HG03558 (cell line): ENCODE results near the gene LAPTM5.

Source experiments
- ATAC-seq: cut with Tn5 transposase; IDR thresholded peaks from one replicate; pipeline ENCODE4 v1.9.1; 2021; ENCODE audit warnings: moderate number of reproducible peaks; ENCODE audit not compliant: unreplicated experiment; ENCODE audit errors: extremely low read depth

LAPTM5 gene

DNA sequence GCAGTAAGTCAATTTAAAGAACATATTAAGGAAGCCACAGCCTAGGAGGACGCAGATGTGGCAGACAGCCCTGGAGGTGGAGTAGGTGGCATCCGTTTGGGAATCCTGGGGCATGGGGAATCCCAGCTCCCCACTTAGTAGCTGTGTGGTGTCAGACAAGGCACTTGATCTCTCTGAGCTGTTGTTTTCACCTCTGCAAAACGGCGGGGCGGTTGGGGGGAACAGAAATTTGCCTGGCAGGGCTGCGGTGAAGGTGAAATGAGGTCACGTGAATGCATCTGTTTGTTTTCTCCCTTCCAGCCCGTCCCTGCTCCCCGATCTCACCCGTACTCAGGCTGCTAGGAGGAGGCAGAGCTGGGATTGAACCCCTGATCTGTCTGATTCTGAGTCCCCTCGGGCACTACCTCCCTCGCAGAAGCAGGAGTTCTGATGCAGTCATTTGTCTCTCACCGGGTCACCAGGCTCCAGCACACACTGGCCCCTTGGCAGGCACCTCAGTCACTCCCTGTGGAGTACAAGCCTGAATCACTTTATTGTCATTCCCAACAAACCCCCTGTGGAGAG is 2.2 kb upstream of the LAPTM5 start:
- no peak for ATAC-seq

DNA sequence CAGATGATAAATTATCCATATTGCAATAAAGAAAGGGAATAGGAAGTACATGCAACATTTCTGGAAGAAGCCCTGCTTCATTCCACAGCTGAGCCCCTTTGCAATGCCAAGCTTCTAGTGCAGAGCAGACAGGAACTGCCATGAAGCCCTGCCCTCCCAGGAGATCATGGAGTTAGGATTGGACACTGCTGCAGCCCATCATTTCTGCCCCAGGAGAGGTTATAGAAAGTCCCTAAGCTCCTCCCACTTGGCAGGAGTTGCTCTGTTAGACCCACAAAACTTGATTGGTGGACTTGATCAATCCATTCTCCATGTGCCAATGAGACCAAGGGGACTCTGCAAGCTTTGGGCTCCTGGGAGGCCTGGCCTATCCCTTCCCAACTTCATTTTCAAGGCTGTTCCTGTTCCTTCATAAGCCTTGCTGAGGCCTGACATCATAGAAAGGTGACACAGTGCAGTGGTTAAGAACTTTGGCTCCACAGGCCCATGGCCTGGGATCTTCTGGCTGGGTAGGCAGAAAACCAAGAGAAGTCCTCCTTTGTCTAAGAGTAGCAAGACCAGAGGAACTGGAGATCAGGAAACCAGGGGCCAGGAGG is 1.3 kb upstream of the LAPTM5 start:
- no peak for ATAC-seq

- no peak for ATAC-seq
These were observed 631 bp upstream of the LAPTM5 start for GRCh38 chr1:30758121-30758688.

DNA sequence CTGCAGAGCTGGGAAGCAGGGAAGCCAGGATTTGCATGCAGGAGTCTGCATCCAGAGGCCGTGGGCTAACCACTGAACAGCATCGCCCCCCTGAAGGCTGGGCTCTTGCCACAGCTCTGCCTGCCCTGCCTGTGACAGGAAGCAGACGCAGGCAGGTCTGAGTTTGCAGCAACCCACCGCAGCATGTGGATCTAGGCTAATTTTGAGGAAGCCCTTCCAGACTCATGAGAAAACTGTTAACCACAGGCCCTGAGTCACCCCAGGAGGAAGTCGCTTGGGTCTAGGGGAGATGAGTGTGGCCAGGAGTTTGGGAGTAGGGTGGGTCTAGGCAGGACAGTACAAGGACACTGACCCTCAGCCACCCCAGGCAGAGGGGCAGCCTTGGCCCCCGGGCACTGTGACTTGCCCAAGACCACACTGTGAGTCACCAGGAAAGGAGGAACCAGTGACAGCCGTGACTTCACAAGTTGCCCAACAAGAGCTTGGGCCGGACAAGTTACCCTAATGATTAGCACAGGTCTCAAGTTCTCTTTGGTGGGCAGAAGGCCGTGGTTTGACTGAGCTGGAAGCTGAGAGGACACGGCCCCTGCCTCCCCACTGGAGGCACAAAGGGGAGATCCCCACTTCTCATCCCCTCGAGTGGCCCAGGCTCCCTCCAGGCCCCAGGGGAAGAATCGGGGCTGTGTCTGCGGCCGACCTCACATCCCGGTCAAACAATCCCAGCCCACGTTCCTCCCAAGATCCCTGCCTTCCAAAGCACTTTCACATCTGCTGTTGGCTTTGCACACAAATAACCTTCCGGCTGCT is 826 bp downstream of the LAPTM5 start:
- no peak for ATAC-seq

- ATAC-seq, result no peak
These were observed 1.4 kb downstream of the LAPTM5 start for GRCh38 chr1:30756206-30756544.

DNA sequence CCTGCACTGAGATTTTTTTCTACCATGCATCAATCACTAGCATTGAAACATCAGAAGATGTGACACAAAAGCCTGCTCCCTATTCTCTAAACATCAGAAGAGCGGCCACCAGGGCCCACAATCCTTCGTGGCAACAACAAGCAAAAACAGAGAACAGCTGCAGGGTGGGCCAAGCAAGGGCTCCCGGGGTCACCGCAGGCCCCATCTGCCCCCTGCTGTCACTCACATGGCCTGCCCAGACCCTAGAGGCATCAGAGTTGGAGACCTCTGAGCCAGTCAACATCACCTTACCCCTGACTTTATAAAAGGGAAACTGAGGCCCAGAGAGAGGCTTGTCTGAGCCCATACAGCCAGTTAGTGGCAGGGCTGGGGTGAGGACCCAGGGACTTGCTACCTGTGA is 1.8 kb downstream of the LAPTM5 start:
- no peak for ATAC-seq

DNA sequence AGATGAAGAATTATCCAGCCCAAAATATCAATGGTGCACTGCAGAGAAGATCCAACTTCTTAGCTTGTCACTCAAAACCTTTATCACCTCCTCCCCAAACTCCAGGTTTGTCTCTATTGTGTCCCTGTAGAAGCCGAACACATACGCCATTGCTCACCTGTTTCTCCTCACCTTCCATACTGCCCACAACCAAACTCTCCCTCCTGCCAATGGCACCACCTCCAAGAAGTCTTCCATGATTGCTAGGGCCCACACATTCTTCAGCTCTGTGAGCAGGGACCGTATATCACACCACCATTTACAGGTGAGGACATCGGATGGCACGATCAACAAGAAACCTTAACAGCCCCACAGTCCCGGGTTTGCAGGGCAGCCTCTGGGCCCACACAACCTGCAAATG is 2.2 kb downstream of the LAPTM5 start:
- no peak for ATAC-seq

- ATAC-seq, result no peak
These were observed 2.8 kb downstream of the LAPTM5 start for GRCh38 chr1:30754684-30755171.

DNA sequence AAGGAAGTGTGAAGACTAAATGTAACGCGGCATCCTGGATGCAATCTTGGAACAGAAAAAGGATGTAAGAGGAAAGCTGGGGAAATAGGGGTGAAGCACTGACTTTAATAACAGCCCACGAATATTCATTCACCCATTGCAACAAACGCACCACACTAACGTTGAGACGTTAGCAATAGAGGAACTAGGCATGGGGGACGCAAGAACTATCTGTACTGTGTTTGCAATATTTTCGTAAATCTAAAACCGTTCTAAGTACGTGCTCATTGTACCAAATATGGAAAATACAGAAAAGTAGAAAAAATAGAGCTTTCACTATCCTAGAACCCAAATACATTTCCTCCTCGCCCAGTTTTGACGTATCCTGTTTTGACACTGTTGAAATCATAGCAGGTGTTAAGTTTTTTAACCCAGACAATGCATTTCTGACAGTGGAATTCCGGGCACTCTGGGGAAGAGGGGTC is 3.9 kb downstream of the LAPTM5 start:
- ATAC-seq, result no peak

- ATAC-seq, result no peak
These were observed 4.5 kb downstream of the LAPTM5 start for GRCh38 chr1:30753118-30753517.

DNA sequence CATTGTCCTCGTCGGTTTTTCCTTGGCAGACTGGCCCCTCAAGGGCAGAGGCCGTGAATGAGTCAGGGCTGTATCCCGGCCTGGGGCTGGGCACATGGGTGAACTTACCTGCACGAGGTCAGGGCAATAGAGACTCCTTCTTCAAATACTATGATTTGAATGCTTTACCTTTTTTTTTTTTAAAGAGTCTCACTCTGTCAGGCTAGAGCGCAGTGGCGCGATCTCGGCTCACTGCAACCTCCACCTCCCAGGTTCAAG is 5.0 kb downstream of the LAPTM5 start:
- no peak for ATAC-seq

GRCh38 chr1:30751830-30752650 is 5.5 kb downstream of the LAPTM5 start:
- ATAC-seq, result no peak

DNA sequence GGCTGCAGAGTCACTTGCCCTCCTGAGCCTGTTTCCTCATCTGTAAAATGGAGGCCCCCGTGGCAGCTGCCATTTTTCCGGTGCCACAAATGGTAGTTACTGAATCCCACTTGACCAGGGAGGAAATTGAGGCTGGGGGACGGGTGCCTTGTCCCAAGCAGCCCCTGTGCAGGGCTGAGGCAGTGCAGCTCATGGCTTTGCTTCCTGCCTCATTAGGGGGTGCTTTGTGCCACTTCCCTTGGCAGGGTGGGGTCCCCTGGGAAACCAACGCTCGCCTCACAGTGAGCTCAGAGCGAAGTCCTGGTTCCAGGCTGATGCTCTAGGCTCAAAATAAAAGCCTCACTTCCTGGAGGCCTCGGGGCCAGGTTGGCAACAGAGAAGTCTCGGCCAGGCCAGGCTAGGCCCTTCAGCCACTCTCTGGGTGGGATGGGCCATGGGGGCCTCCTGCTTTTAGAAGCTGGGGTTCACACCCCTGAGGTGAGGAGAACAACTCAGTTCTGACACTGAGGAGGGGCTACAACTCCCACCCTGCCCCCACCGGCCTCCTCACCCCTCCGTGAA is 6.8 kb downstream of the LAPTM5 start:
- ATAC-seq, result no peak

- no peak for ATAC-seq
These were observed 7.6 kb downstream of the LAPTM5 start for GRCh38 chr1:30749691-30750583.

DNA sequence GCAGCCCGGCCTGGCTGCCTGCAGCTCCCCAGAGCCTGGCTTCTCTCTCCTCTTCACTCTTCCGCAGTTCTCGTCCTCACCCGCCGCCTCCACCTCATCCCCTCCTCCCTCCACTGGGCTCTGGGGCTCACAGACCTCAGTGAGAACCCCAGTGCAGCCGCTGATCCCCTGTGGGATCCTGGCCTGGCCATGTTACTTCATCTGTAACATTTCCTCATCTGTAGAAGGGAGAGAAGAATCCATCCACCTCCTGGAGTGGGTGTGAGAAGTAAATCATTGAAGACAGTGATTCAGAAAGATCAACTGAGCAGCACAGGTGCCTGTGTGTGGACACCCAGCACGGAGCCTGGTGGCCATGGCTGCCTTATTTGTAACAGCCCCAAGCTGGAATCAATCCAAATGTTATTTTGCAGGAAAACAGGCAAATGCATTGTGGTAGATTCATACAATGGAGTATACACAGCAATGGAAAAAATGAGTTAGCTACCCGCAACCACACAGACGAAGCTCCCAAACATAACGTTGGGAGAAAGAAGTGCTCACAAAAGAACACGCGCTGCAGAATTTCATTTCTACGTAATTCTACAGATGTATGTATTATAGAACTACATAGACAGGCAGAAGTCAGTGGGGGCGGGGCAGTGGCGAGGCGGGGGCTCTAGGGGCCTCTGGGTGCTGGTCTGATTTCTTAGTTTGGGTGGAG is 8.7 kb downstream of the LAPTM5 start:
- no peak for ATAC-seq

DNA sequence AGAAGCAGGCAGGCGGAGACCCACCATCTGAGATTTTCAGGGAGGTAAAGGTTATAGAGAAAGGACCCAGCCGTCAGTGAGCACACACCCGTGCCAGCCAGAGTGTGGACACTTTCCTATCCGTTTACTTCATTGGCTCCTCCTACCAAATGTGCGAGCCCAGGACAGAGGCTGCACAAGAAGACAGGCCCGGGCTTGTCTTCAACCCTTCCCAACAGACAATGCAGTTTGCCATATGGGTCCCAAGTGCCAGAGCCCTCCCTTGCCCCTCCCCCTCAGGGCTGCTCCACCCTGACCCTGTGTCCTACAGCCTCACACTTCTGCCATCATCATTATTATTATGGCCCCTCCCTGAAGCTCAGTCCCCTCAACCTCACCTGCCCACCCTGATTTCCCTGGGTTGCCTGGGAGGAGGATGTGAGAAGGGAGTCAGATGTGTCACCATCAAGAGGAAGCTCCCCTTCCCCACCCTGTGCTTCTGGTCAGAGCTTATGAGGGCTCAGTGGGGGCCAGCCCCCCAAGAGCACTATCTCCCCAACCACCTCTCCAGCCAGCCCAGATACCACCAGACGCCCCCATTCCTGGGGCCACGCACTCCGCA is 9.4 kb downstream of the LAPTM5 start:
- ATAC-seq, result no peak

- no peak for ATAC-seq
These were observed 10.3 kb downstream of the LAPTM5 start for GRCh38 chr1:30747033-30748008.
